Upper lobe of left lung (tissue), 4 donors: ENCODE data around the gene TULP1.

ENCODE experiments used
- CTCF ChIP-seq, 6 experiments: fragments of 450-650 bp in 4 of 6; fragments of 200-600 bp in 2 of 6; sonication (generic) in 2 of 6; IDR thresholded peaks; one replicate each; pipeline ENCODE4 v1.5.1; 2016 to 2019; ENCODE audit warnings: antibody characterized with exemption in 6 of 6
- POLR2A ChIP-seq, 4 donors: fragments of 450-650 bp; IDR thresholded peaks; one replicate each; pipeline ENCODE4 v1.5.1; 2016 to 2017; ENCODE audit warnings: antibody characterized with exemption in 4 of 4, mild to moderate bottlenecking in 2 of 4
- POLR2AphosphoS5 ChIP-seq, 2 donors: sonication (generic); formaldehyde crosslinking; IDR thresholded peaks; one replicate each; pipeline ENCODE4 v1.5.1; 2017; ENCODE audit warnings: antibody characterized with exemption in 2 of 2

DNA sequence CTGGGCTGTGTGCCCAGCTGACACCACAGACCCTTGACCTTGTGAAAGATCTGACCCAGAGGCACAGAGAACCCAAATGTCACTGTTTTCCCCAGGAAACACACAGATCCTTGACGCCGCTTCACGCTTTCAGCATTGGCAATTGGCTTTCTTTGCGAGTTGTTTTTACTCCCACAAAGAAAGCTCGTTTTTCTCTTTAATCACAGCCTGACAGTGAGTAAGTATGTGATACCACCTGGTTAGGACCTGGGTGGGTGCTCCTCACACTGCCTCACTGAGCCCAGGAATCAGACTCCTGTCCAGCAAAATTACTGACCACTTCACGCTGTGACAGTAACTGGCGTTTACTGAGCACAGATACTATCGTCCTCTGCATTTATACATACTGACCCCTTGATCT, 31.5 kb downstream of the TULP1 start:
- TF ChIP-seq CTCF (IDR thresholded peaks at IDR 0.05), result no peak
- no peak for TF ChIP-seq POLR2AphosphoS5 (IDR thresholded peaks at IDR 0.05)
- TF ChIP-seq POLR2A (IDR thresholded peaks at IDR 0.05), result no peak
